Gastrocnemius medialis (tissue), 4 donors: ENCODE results near the gene ALMS1.
"Not testable (repeated sequence)": the region's sequence is repeated elsewhere in the genome, so short reads cannot be mapped to it uniquely, and the experiment has no call there.

Experiments
- CTCF ChIP-seq, 5 experiments: fragments of 450-650 bp in 3 of 5; fragments of 200-600 bp in 2 of 5; sonication (generic) in 2 of 5; IDR thresholded peaks in 4 of 5; conservative IDR thresholded peaks in 1 of 5; 1 replicate in 4 of 5; 2 replicates in 1 of 5; pipeline ENCODE4 v1.5.1; 2016 to 2019; ENCODE audit warnings: antibody characterized with exemption in 5 of 5, mild to moderate bottlenecking in 3 of 5, moderate library complexity in 3 of 5
- POLR2A ChIP-seq, 2 donors: fragments of 450-650 bp; IDR thresholded peaks; one replicate each; pipeline ENCODE4 v1.6.1; 2017; ENCODE audit warnings: antibody characterized with exemption in 2 of 2, mild to moderate bottlenecking in 2 of 2, moderate library complexity in 2 of 2

- not testable (repeated sequence) for TF ChIP-seq CTCF (IDR thresholded peaks at IDR 0.05 in 4 of 5, conservative IDR thresholded peaks at IDR 0.05 in 1 of 5); POLR2A (IDR thresholded peaks at IDR 0.05)
These were observed 262.1 kb downstream of the ALMS1 start for GRCh38 chr2:73647690-73648089.
